ENCODE results near the gene OGDHL.

Gene OGDHL

GRCh38 chr10:49688261-49688846, 73.8 kb downstream of the OGDHL start:
- no peak for DNase-seq

- DNase-seq: no peak
Measured at GRCh38 chr10:49686651-49687050, 75.5 kb downstream of the OGDHL start.
